ENCODE measurements around the gene ABCC8.

Gene ABCC8

GRCh38 chr11:17472467-17472866, 4.2 kb downstream of the ABCC8 start:
- no peak for DNase-seq

DNA sequence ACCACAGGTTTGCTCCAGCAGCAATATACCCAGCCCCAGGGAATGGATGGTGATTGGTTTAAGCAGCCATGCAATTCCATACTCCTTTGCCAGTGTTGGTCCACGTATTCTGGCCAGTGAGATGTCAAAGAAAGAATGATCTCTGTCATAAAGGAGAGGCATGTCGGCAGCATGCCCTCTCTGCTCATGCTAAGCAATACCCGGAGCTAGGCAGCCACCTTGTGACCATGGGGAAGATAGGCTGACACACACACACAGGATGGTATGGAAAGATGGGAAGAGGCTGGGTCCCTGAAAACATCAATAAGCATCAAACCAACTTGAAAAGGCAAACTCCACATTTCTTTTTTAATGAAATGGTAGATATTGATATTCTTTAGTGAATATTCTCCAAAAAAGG, 5.1 kb downstream of the ABCC8 start:
- DNase-seq = no peak

GRCh38 chr11:17469998-17470397, 6.6 kb downstream of the ABCC8 start:
- DNase-seq = no peak

- no peak for DNase-seq
Observed at GRCh38 chr11:17468122-17468521, 8.5 kb downstream of the ABCC8 start.

DNA sequence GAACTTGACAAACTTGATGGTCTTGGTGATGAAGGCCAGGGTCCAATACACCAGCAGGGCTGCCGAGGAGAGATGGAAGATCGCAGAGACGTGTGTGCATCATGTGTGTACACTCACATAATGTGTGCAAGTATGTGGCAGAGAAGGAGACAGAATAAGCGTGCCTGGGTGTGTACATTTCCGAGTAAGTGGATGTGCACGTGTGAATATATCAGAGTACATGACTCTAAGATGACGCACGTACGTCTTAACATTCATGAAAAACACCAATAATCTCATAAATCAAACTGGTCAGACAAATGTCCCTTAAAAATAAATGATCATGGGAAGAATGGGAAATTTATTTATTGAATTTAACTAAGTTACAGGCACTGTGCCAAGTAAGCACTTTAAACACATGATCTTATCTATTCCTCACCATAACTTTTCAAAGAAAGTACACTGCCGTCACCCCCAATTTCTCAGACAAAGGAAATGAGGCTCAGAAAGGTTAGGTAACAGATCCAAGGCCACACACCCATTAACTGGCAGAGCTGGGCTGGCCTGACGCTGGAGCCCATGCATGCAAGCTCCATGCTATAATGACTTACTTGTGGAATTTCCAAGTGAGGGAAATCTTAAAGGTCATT, 13.0 kb downstream of the ABCC8 start:
- DNase-seq = no peak

GRCh38 chr11:17462940-17463339, 13.7 kb downstream of the ABCC8 start:
- DNase-seq = no peak

DNA sequence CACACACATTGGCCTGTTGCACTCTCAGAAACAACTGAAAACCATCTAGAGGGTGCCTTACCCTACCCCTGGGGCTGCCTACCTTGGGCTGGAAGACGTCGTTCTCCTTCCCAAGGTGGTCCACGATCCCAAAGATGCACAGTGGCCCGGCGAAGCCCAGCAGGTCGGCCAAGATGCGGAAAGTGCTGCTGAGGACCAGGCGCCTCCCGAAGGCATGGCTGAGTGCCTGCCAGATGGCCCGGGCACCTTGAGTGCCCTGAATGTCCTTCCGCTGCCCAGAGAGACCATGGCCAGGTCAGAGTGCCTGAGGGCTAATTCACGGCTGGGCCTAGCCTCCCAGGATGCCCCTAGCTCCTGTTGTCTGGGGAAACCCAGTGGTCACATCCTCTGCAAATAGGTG, 16.2 kb downstream of the ABCC8 start:
- no peak for DNase-seq

DNA sequence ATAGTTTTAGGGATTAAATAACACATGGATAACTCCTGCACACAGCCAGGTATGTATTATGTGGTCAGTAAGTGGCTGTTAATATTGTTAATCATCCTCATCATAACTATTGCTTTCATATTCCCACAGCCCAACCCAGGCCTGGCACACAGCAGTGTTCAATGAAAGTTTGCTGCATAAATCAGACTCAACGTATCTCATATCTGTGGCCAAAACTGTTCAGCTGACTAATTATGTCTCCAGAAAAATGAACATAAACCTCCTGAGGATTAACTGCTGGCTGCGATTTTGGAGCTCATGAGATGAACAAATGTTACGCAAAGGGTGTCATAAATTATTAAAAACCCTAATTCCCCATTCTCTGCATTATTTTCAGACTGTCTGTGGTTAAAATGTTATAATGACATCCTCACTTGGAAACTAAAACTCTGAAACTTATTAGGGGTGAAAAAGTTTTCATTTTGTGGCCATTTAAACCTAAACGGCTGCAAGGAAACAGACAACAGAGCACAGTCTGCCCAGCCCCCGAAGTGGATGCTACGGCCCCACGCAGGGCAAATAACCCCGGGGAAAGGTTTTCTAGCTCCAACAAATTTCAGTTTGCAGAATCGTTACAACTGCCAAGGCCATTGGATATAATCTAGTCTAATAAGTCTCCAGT, 17.3 kb downstream of the ABCC8 start:
- DNase-seq = no peak

DNA sequence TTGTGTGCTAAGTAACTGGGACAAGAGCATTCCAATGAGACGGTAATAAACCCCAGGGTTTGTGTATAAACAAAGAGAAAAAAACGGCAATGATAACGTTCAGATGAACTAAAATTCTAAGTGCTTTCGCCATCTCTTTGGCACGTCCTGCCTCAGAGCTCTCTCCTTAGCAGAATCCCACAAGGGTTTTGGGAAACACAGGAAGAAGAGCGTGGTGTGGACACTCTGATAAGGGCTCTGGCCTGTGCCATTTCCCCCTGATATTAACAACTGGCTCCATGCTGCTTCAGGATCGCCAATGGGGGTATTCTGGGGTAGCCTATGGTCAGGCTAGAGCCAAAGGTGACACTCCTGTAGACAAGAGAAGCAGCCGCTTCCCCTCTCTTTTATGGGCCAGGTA, 18.4 kb downstream of the ABCC8 start:
- DNase-seq = no peak

- DNase-seq = no peak
Observed at GRCh38 chr11:17457396-17458173, 19.1 kb downstream of the ABCC8 start.

- DNase-seq = no peak
Observed at GRCh38 chr11:17452668-17453067, 24.0 kb downstream of the ABCC8 start.

GRCh38 chr11:17449158-17449557, 27.5 kb downstream of the ABCC8 start:
- no peak for DNase-seq

- DNase-seq = peak in 2 of 56 donors; percentile 6 to 25
Observed at GRCh38 chr11:17446482-17446881, 30.2 kb downstream of the ABCC8 start.

DNA sequence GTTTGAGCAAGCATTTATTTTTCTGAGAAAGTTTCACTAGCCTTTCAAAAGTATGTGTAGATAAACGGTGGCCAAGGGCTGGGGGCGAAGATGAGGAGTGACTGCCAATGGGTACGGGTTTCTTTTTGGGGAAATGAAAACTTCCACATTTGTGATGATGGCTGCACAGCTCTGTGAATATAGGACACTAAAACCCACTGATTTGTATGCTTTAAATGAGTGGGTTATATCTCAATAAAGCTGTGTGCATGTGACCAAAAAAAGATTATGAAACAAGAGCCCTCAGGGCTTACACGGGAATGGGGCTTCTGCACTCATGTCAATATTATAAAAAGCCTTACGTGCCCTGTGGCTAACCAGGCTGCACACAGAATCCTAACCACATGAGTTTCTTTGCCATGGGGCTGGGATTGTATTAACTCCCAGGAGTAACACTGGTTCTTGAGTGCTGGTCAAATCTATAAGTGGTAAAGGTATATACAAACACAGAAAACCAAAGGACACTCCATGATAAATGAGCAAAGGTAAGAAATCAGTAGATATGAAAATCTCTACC, 31.3 kb downstream of the ABCC8 start:
- no peak for DNase-seq

DNA sequence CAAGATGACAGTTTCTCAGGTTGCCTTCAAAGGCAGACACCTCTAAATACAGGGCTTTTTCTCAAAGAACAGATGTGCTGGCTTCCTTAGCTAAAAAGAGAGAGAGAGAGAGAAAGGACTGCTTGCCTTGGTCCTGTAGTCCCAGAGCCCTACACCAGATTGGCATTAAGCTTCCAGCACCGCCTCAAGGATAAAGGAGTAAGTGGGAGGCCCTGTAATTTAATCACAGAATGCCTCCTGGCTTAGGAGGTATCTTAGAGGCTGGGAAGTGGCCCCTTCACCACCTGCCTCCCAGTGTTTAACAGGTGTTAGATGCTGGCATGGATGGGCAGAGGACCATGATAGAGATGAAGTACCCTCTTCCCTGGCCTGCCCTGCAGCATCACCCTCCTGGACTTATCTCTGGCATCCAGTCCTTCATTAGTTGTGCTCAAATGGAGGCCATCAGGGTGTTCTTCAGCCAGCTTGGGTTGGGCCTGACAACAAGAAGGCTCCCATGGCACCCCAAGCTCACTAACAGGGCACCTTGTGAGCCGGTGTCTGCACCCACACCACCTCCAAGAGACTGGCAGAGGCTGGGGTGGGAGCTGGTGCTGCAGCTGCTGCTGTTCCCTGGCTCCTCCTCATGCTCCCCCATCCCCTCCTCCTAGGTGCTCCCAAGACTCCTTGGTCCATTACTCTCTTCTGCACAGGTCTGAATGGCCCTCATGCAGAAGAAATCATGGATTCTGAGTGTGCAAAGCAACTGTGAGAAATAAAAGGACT, 32.5 kb downstream of the ABCC8 start:
- DNase-seq = no peak

GRCh38 chr11:17443423-17443822, 33.2 kb downstream of the ABCC8 start:
- DNase-seq = no peak

- DNase-seq = no peak
Observed at GRCh38 chr11:17443000-17443399, 33.6 kb downstream of the ABCC8 start.

- no peak for DNase-seq
Observed at GRCh38 chr11:17439316-17439782, 37.3 kb downstream of the ABCC8 start.

DNA sequence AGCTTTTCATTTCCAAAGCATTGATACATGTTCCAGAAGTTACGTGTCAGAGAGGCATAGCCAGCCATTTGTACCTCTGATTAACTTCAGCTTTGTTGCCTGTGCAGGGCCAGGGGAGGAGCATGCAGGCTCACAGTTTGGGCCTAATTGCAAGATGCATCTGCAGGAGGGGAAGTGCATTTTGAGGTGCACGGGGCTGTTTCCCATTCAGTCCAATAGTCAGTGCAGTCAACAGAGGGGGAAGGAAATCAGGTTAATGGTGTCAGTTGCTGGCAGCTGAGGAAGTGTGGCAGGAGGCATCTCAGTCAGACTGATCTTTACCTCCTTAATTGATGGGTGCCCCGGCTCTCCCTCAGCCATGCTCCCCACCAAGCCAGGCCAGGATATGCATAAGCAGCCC, 39.3 kb downstream of the ABCC8 start:
- no peak for DNase-seq

GRCh38 chr11:17434108-17434507, 42.5 kb downstream of the ABCC8 start:
- no peak for DNase-seq

- DNase-seq = no peak
Observed at GRCh38 chr11:17432002-17432401, 44.6 kb downstream of the ABCC8 start.
